Mesothelial cell of epicardium (in vitro differentiated cells): ENCODE measurements around the gene USH2A. TPM values are rescaled to one million over a fixed set of nuclear protein-coding genes. Genes with fewer than 3 reads are reported as not detected.

Experiments used
- DNase-seq, 2 experiments: peaks; one replicate each; pipeline ENCODE4 v3.0.0; 2021; ENCODE audit warnings: low spot score in 2 of 2; ENCODE audit not compliant: unreplicated experiment in 2 of 2
- H3K27ac Mint-ChIP-seq: 2 replicates; pipeline ENCODE4 v1.8.0; 2021; ENCODE audit warnings: mixed read lengths
- H3K27me3 Mint-ChIP-seq: 2 replicates; pipeline ENCODE4 v1.8.0; 2021; ENCODE audit warnings: low read depth, mixed read lengths
- H3K36me3 Mint-ChIP-seq: 2 replicates; pipeline ENCODE4 v1.8.0; 2021; ENCODE audit warnings: mixed read lengths
- H3K4me1 Mint-ChIP-seq: 2 replicates; pipeline ENCODE4 v1.8.0; 2021; ENCODE audit warnings: mixed read lengths
- H3K4me3 Mint-ChIP-seq: 2 replicates; pipeline ENCODE4 v1.8.0; 2021; ENCODE audit warnings: mild to moderate bottlenecking, moderate library complexity, mixed read lengths
- H3K9me3 Mint-ChIP-seq: 2 replicates; pipeline ENCODE4 v1.8.0; 2021; ENCODE audit warnings: mixed read lengths
- total RNA-seq: library from RNA; stranded (reverse); gene quantifications from 3 replicates; pipeline ENCODE4 v1.2.1, GENCODE V29; 2021
- TF ChIP-seq, protein P1 (sequence below): fragments of 200-600 bp; sonication (generic); IDR thresholded peaks from one replicate; pipeline ENCODE4 v1.5.0; 2021; ENCODE audit warnings: antibody characterized with exemption; ENCODE audit not compliant: unreplicated experiment

The USH2A gene
- total RNA-seq, 1 donor from 2014 or later = 0.02 TPM

GRCh38 chr1:215704089-215704860 is 719.0 kb downstream of the USH2A start:
- Mint-ChIP-seq H3K4me3 (no peak overlapping the region), H3K4me1 (no peaks in the 10 kb centered on the region), H3K9me3 (peaks cover 30% of the 10 kb centered on the region), H3K27me3 (peaks cover 15% of the 10 kb centered on the region), H3K36me3 (no peaks in the 10 kb centered on the region), H3K27ac (no peak overlapping the region)
- TF ChIP-seq, protein P1, sequence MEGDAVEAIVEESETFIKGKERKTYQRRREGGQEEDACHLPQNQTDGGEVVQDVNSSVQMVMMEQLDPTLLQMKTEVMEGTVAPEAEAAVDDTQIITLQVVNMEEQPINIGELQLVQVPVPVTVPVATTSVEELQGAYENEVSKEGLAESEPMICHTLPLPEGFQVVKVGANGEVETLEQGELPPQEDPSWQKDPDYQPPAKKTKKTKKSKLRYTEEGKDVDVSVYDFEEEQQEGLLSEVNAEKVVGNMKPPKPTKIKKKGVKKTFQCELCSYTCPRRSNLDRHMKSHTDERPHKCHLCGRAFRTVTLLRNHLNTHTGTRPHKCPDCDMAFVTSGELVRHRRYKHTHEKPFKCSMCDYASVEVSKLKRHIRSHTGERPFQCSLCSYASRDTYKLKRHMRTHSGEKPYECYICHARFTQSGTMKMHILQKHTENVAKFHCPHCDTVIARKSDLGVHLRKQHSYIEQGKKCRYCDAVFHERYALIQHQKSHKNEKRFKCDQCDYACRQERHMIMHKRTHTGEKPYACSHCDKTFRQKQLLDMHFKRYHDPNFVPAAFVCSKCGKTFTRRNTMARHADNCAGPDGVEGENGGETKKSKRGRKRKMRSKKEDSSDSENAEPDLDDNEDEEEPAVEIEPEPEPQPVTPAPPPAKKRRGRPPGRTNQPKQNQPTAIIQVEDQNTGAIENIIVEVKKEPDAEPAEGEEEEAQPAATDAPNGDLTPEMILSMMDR = no peak
- DNase-seq = no peak

- no peak overlapping the region for H3K27ac Mint-ChIP-seq
- H3K36me3 Mint-ChIP-seq = no peaks in the 10 kb centered on the region
- no peak overlapping the region for H3K4me3 Mint-ChIP-seq
- H3K27me3 Mint-ChIP-seq = peaks cover 4% of the 10 kb centered on the region
- TF ChIP-seq, protein P1 = no peak
- H3K9me3 Mint-ChIP-seq = no peaks in the 10 kb centered on the region
- H3K4me1 Mint-ChIP-seq = no peaks in the 10 kb centered on the region
- DNase-seq = no peak
Observed at GRCh38 chr1:215682232-215682631, 741.0 kb downstream of the USH2A start.

DNA sequence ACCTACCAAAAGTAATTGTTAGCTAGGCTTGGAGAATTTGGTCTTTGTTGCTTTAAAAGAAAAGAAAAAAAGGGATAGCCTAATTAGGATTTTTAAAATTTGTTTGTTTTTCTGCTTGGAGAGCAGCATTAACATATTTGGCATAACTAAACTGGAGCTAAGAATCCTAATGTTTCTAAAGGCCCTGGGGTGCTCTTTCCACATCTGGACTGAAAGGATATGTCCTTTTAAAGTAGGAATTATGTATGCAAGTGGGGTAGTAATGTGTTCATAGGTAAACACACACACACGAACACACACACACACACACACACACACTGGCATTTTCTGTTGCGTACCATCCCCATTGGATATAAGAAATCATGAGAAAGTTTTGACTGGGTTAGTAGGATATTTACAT is 742.2 kb downstream of the USH2A start:
- TF ChIP-seq, protein P1 = no peak
- no peak overlapping the region for H3K4me3 Mint-ChIP-seq
- H3K27ac Mint-ChIP-seq = no peak overlapping the region
- H3K27me3 Mint-ChIP-seq = peaks cover 2% of the 10 kb centered on the region
- no peak for DNase-seq
- H3K4me1 Mint-ChIP-seq = no peaks in the 10 kb centered on the region
- H3K36me3 Mint-ChIP-seq = no peaks in the 10 kb centered on the region
- no peaks in the 10 kb centered on the region for H3K9me3 Mint-ChIP-seq

- no peak overlapping the region for H3K4me3 Mint-ChIP-seq
Observed at GRCh38 chr1:215679231-215679630, 744.0 kb downstream of the USH2A start.

GRCh38 chr1:215677112-215677511 is 746.1 kb downstream of the USH2A start:
- H3K36me3 Mint-ChIP-seq = no peaks in the 10 kb centered on the region
- no peak for DNase-seq
- TF ChIP-seq, protein P1 = no peak
- H3K4me1 Mint-ChIP-seq = no peaks in the 10 kb centered on the region
- no peaks in the 10 kb centered on the region for H3K27me3 Mint-ChIP-seq
- no peaks in the 10 kb centered on the region for H3K9me3 Mint-ChIP-seq
- no peak overlapping the region for H3K27ac Mint-ChIP-seq
- H3K4me3 Mint-ChIP-seq = no peak overlapping the region

More at GRCh38 chr1:215679231-215679630, 744.0 kb downstream of the USH2A start:
- no peak overlapping the region for H3K27ac Mint-ChIP-seq
- peaks cover 2% of the 10 kb centered on the region for H3K27me3 Mint-ChIP-seq
- no peaks in the 10 kb centered on the region for H3K36me3 Mint-ChIP-seq
- H3K4me1 Mint-ChIP-seq = no peaks in the 10 kb centered on the region
- DNase-seq = no peak
- H3K9me3 Mint-ChIP-seq = no peaks in the 10 kb centered on the region
- TF ChIP-seq, protein P1 = no peak
